GM18505 (cell line): ENCODE measurements around the gene ZPR1.
"Not testable (repeated sequence)": the region's sequence is repeated elsewhere in the genome, so short reads cannot be mapped to it uniquely, and the experiment has no call there.

Source experiments
- ATAC-seq: cut with Tn5 transposase; IDR thresholded peaks from one replicate; pipeline ENCODE4 v1.9.1; 2021; ENCODE audit not compliant: unreplicated experiment
- POLR2A ChIP-seq: IDR thresholded peaks from 4 replicates; pipeline ENCODE4 v1.6.1; 2011; ENCODE audit warnings: borderline replicate concordance; ENCODE audit not compliant: insufficient read depth, insufficient read length; ENCODE audit errors: extremely low read depth

Gene ZPR1

DNA sequence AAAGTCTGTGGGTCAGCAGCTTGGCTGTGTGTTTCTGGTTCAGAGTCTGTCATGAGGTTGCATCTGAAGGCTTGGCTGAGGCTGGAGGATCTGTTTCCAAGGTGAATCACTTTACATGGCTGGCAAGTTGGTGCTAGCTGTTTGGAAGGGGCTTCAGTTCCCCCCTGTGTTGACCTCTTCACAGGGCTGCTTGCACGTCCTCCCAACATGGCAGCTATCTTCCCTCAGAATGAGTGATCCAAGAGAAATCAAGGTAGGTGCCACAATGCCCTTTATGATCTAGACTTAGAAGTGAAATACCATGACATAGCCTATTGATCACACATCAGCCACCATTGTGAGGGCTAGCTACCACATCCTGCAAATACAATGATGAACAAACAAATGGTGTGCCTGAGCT is 25.3 kb upstream of the ZPR1 start:
- TF ChIP-seq POLR2A, result no peak
- no peak for ATAC-seq

- TF ChIP-seq POLR2A, result no peak
- no peak for ATAC-seq
These were observed 24.3 kb upstream of the ZPR1 start for GRCh38 chr11:116812109-116812508.

- ATAC-seq, result no peak
These were observed 23.4 kb upstream of the ZPR1 start for GRCh38 chr11:116811194-116811593.

GRCh38 chr11:116808262-116809175 is 20.7 kb upstream of the ZPR1 start:
- no peak for ATAC-seq
- no peak for TF ChIP-seq POLR2A

More at GRCh38 chr11:116811194-116811593, 23.4 kb upstream of the ZPR1 start:
- no peak for TF ChIP-seq POLR2A

DNA sequence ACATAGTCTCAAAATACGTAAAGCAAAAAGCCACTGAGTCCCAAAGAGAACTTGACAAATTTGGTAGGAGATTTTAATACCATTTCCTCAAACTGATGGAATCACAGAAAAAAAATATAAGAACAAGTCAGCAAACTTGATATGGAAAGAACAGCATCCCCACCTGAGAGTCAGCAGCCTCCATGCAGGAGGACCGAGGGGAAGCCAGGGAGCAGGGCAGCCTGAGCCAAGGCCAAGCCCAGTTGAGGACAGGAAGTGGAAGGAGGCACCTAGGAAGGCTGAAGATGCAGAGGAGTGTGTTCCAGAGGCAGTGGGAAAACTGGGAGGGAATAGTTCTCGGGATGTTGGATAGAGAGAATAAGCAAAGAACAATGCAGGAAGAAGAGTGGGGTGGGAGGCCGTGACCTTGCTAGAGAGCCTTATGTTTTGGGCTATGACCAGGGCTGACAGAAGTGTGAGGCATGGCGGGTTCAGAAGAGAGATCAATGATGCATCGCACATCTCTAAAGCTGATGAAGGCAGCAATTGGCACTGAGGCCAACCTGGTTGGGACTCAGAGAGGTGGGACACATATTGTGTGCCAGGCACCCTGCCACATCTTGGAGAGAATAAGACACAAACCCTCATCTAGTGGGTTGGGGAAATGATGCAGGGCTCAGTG is 19.9 kb upstream of the ZPR1 start:
- ATAC-seq, result no peak
- TF ChIP-seq POLR2A, result no peak

- TF ChIP-seq POLR2A, result no peak
- no peak for ATAC-seq
These were observed 16.2 kb upstream of the ZPR1 start for GRCh38 chr11:116804001-116804400.

DNA sequence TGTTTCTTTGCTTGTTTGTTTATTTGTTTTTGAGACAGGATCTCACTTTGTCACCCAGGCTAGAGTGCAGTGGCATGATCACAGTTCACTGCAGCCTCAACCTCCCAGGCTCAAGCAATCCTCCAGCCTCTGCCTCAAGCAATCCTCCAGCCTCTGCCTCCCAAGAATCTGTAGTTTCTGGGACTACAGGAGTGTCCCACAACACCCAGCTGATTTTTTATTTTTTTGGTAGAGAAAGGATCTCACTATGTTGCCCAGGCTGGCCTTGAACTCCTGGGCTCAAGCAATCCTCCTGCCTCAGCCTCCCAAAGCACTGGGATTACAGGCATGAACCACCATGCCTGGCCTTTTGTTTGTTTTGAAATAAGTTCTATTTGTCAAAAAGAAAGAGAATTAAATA is 13.8 kb upstream of the ZPR1 start:
- not testable (repeated sequence) for ATAC-seq

DNA sequence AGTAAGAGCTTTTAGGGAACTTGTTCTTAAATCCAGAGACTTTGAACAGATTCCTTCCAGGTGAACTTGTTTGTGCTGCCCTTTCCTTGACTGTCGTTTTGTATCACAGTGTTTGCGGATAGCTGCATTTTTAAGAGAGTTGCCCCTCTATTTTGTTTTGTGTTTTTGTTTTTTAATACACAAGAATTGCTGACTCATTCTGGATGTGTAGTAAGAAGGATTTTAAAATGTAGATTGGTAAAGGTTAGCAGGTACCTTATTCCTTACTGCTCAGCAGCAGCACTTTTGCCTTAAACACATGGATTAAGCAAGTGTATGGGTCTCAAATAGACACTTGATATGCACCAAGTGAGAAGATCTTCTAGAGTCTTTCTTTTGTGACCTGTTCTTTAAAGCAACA is 12.8 kb upstream of the ZPR1 start:
- no peak for ATAC-seq
- TF ChIP-seq POLR2A, result no peak

DNA sequence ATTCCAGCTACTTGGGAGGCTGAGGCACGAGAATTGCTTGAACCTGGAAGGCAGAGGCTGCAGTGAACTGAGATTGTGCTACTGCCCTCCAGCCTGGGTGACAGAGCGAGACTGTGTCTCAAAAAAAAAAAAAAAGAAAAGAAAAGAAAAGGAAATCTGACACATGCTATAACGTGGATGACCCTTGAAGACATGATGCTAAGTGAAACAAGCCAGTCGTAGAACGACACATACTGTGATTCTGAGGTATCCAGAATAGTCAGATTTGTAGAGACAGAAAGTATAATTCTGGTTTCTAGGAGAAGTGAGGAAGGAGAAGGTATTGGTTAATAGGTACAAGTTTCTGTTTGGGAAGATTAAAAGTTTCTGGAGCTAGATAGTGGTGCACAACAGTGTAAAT is 10.5 kb upstream of the ZPR1 start:
- ATAC-seq, result no peak
- no peak for TF ChIP-seq POLR2A

- no peak for TF ChIP-seq POLR2A
- ATAC-seq, result no peak
These were observed 10.0 kb upstream of the ZPR1 start for GRCh38 chr11:116797816-116798215.

GRCh38 chr11:116796548-116796947 is 8.7 kb upstream of the ZPR1 start:
- ATAC-seq, result no peak
- no peak for TF ChIP-seq POLR2A

- ATAC-seq, result no peak
- no peak for TF ChIP-seq POLR2A
These were observed 7.0 kb upstream of the ZPR1 start for GRCh38 chr11:116794851-116795250.

GRCh38 chr11:116793772-116794097 is 5.9 kb upstream of the ZPR1 start:
- TF ChIP-seq POLR2A, result no peak
- ATAC-seq, result no peak
